ENCODE results near the gene TRAF4. TPM values are rescaled to one million over a fixed set of nuclear protein-coding genes. Genes with fewer than 3 reads are reported as not detected.
A peak's percentile ranks its signal among the peaks of the same experiment; 100 is the strongest.
"Not testable (repeated sequence)": the region's sequence is repeated elsewhere in the genome, so short reads cannot be mapped to it uniquely, and the experiment has no call there.

TRAF4 gene
- total and polyA plus RNA-seq, 4 donors: 33.6 to 171 (median 112) TPM

- Histone ChIP-seq H3K27me3 (ENCODE audit: control insufficient read depth, insufficient read depth, low read length) (no peaks in the 10 kb centered on the region), H3K4me1 (ENCODE audit: control insufficient read depth, insufficient read depth, low read length) (no peaks in the 10 kb centered on the region), H3K36me3 (ENCODE audit: control insufficient read depth, insufficient read depth, low read length) (peaks cover 2% of the 10 kb centered on the region), H3K9me3 (ENCODE audit: control insufficient read depth, insufficient read depth, low read length) (no peaks in the 10 kb centered on the region), H3K4me3 (ENCODE audit: low read depth, low read length) (no peak overlapping the region), H3K27ac (ENCODE audit: low read depth, low read length) (no peak overlapping the region)
- WGBS (ENCODE audit: insufficient coverage): 31% methylated on average over 3 of the region's 3 CpGs
- DNase-seq (ENCODE audit: low read depth in 4 of 6, low spot score in 6 of 6): peak in 1 of 6 donors; percentile 37
These were observed 30.4 kb downstream of the TRAF4 start for GRCh38 chr17:28774206-28774605.

DNA sequence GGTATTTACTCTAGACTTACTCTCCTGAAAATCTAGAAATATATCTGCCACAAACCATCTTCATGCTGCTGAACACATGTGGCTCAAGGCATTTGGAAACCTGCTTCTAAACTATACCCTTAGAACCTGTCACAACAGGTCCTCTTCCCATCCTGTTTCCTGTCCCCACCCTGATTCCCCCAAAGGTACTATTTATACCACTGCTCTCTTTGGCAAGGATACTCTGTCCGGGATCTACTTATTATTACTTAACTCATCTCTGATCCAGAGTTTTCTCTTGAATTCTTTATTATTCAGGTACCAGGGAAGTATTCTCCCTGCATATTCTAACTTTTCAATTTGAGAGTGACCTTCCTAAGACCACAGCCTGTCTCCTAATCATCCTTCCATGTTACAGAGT is 33.4 kb downstream of the TRAF4 start:
- H3K4me1 ChIP-seq (ENCODE audit: control insufficient read depth, insufficient read depth, low read length): no peaks in the 10 kb centered on the region
- DNase-seq (ENCODE audit: low read depth in 4 of 6, low spot score in 6 of 6): no peak
- no peak overlapping the region for H3K27ac ChIP-seq (ENCODE audit: low read depth, low read length)
- H3K4me3 ChIP-seq (ENCODE audit: low read depth, low read length): no peak overlapping the region
- H3K36me3 ChIP-seq (ENCODE audit: control insufficient read depth, insufficient read depth, low read length): peaks cover 4% of the 10 kb centered on the region
- no peaks in the 10 kb centered on the region for H3K9me3 ChIP-seq (ENCODE audit: control insufficient read depth, insufficient read depth, low read length)
- WGBS (ENCODE audit: insufficient coverage): no CpG with 5 or more reads among the region's 1 CpG
- no peaks in the 10 kb centered on the region for H3K27me3 ChIP-seq (ENCODE audit: control insufficient read depth, insufficient read depth, low read length)

- not testable (repeated sequence) for H3K4me1 ChIP-seq (ENCODE audit: control insufficient read depth, insufficient read depth, low read length); H3K36me3 ChIP-seq (ENCODE audit: control insufficient read depth, insufficient read depth, low read length); H3K4me3 ChIP-seq (ENCODE audit: low read depth, low read length); H3K9me3 ChIP-seq (ENCODE audit: control insufficient read depth, insufficient read depth, low read length); DNase-seq (ENCODE audit: low read depth in 4 of 6, low spot score in 6 of 6); H3K27me3 ChIP-seq (ENCODE audit: control insufficient read depth, insufficient read depth, low read length); H3K27ac ChIP-seq (ENCODE audit: low read depth, low read length)
- 100% methylated on average over 4 of the region's 13 CpGs for WGBS (ENCODE audit: insufficient coverage)
These were observed 35.8 kb downstream of the TRAF4 start for GRCh38 chr17:28779601-28780000.

DNA sequence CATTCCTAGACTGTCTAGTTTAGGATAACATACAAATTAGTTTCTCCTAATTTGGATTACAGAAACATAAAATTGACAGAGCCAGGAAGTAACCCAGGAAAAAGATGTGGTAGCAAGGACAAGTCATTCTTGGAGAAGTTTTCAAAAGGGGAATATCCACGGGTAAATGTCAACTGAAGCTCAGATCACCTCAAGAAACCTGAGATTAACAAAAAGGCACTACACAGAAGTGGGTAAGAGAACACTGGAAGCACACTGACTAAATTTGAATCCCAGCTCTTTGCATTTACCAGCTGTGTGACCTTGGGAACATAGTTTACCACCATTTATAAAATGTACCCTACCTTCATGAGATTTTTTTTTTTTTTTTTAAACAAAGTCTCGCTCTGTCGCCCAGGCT is 39.4 kb downstream of the TRAF4 start:
- H3K4me3 ChIP-seq (ENCODE audit: low read depth, low read length): no peak overlapping the region
- H3K36me3 ChIP-seq (ENCODE audit: control insufficient read depth, insufficient read depth, low read length): peaks cover 4% of the 10 kb centered on the region
- 100% methylated on average over 1 of the region's 3 CpGs for WGBS (ENCODE audit: insufficient coverage)
- no peak for DNase-seq (ENCODE audit: low read depth in 4 of 6, low spot score in 6 of 6)
- no peaks in the 10 kb centered on the region for H3K9me3 ChIP-seq (ENCODE audit: control insufficient read depth, insufficient read depth, low read length)
- H3K4me1 ChIP-seq (ENCODE audit: control insufficient read depth, insufficient read depth, low read length): no peaks in the 10 kb centered on the region
- no peak overlapping the region for H3K27ac ChIP-seq (ENCODE audit: low read depth, low read length)
- H3K27me3 ChIP-seq (ENCODE audit: control insufficient read depth, insufficient read depth, low read length): no peaks in the 10 kb centered on the region

GRCh38 chr17:28788100-28788499 is 44.3 kb downstream of the TRAF4 start:
- 100% methylated on average over 3 of the region's 4 CpGs for WGBS (ENCODE audit: insufficient coverage)

DNA sequence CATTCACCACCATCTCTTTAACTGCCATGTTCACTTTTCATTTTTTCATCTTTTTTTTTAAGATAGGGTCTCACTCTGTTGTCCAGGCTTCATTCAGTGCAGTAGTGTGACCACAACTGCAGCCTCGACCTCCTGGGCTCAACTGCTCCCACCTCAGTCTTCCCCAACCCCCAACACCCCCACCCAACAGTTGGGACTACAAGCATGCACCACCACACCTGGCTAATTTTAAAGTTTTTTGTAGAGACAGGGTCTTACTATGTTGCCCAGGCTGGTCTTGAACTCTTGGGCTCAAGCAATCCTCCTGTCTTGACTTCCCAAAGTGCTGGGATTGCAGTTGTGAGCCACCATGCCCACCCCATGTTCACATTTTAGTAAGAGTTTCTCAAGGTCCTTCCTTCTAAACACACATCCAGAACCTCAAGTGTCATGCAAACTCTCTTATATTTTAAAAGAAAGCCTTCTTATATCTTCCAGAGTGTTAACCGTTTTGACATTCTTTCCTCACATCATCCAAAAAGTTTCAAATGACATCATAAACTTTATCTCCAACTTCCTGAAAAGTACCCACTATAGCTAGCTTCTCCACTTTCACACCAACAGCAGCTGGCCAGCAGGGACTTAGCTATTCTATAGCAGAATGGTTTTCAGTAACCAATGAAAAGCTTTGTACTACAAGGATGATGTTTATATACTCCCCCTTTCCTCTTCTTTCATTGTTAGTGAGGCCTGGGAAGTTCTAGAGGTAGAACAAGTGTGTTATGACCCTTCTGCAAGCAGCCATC is 49.3 kb downstream of the TRAF4 start:
- Histone ChIP-seq H3K9me3 (ENCODE audit: control insufficient read depth, insufficient read depth, low read length) (no peaks in the 10 kb centered on the region), H3K4me3 (ENCODE audit: low read depth, low read length) (no peak overlapping the region), H3K36me3 (ENCODE audit: control insufficient read depth, insufficient read depth, low read length) (peaks cover 3% of the 10 kb centered on the region), H3K27ac (ENCODE audit: low read depth, low read length) (no peak overlapping the region), H3K4me1 (ENCODE audit: control insufficient read depth, insufficient read depth, low read length) (peaks cover 3% of the 10 kb centered on the region), H3K27me3 (ENCODE audit: control insufficient read depth, insufficient read depth, low read length) (no peaks in the 10 kb centered on the region)
- DNase-seq (ENCODE audit: low read depth in 4 of 6, low spot score in 6 of 6): no peak
- WGBS (ENCODE audit: insufficient coverage): 100% methylated on average over 1 of the region's 2 CpGs

More at GRCh38 chr17:28788100-28788499, 44.3 kb downstream of the TRAF4 start:
- Histone ChIP-seq H3K27ac (ENCODE audit: low read depth, low read length) (no peak overlapping the region), H3K4me1 (ENCODE audit: control insufficient read depth, insufficient read depth, low read length) (no peaks in the 10 kb centered on the region), H3K36me3 (ENCODE audit: control insufficient read depth, insufficient read depth, low read length) (peaks cover 3% of the 10 kb centered on the region), H3K4me3 (ENCODE audit: low read depth, low read length) (no peak overlapping the region), H3K9me3 (ENCODE audit: control insufficient read depth, insufficient read depth, low read length) (no peaks in the 10 kb centered on the region), H3K27me3 (ENCODE audit: control insufficient read depth, insufficient read depth, low read length) (no peaks in the 10 kb centered on the region)
- no peak for DNase-seq (ENCODE audit: low read depth in 4 of 6, low spot score in 6 of 6)

DNA sequence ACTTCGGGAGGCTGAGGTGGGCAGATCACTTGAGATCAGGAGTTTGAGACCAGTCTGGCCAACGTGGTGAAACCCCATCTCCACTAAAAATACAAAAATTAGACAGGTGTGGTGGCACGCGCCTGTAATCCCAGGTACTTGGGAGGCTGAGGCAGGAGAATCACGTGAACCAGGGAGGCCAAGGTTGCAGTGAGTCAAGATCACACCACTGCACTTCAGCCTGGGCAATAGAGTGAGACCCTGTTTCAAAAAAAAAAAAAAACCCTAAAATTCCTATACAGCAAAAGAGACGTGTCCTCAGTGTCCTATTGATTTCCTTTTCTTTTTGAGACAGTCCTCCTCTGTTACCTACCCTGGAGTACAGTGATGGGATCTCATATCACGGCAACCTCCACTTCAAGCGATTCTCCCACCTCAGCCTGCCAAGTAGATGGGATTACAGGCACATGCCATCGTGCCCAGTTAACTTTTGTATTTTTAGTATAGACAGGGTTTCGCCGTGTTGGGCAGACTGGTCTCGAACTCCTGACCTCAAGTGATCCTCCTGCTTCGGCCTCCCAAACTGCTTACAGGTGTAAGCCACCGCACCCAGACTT is 51.1 kb downstream of the TRAF4 start:
- not testable (repeated sequence) for H3K9me3 ChIP-seq (ENCODE audit: control insufficient read depth, insufficient read depth, low read length); H3K4me3 ChIP-seq (ENCODE audit: low read depth, low read length); H3K27me3 ChIP-seq (ENCODE audit: control insufficient read depth, insufficient read depth, low read length); DNase-seq (ENCODE audit: low read depth in 4 of 6, low spot score in 6 of 6); H3K4me1 ChIP-seq (ENCODE audit: control insufficient read depth, insufficient read depth, low read length); H3K36me3 ChIP-seq (ENCODE audit: control insufficient read depth, insufficient read depth, low read length); H3K27ac ChIP-seq (ENCODE audit: low read depth, low read length)
- 95% methylated on average over 6 of the region's 14 CpGs for WGBS (ENCODE audit: insufficient coverage)

GRCh38 chr17:28796062-28796461 is 52.3 kb downstream of the TRAF4 start:
- 20% methylated on average over 1 of the region's 2 CpGs for WGBS (ENCODE audit: insufficient coverage)
- Histone ChIP-seq H3K27me3 (ENCODE audit: control insufficient read depth, insufficient read depth, low read length) (no peaks in the 10 kb centered on the region), H3K27ac (ENCODE audit: low read depth, low read length) (no peak overlapping the region), H3K36me3 (ENCODE audit: control insufficient read depth, insufficient read depth, low read length) (no peaks in the 10 kb centered on the region), H3K9me3 (ENCODE audit: control insufficient read depth, insufficient read depth, low read length) (no peaks in the 10 kb centered on the region), H3K4me1 (ENCODE audit: control insufficient read depth, insufficient read depth, low read length) (peaks cover 3% of the 10 kb centered on the region), H3K4me3 (ENCODE audit: low read depth, low read length) (no peak overlapping the region)
- DNase-seq (ENCODE audit: low read depth in 4 of 6, low spot score in 6 of 6): peak in 3 of 6 donors; percentile 49 to 96 (median 53)
